Omental fat pad (tissue), 4 donors: Measurements from ENCODE around the gene EEA1. TPM values are rescaled to one million over a fixed set of nuclear protein-coding genes. Genes with fewer than 3 reads are reported as not detected.

Source experiments
- ATAC-seq: fragments of 150-250 bp; one replicate; pipeline ENCODE4 v1.9.1; 2016; ENCODE audit warnings: mild to moderate bottlenecking, moderate library complexity; ENCODE audit not compliant: low FRiP score
- DNase-seq: peaks from one replicate; pipeline ENCODE4 v3.0.0-alpha.2; 2019; ENCODE audit warnings: low spot score
- total RNA-seq, 4 donors: library from RNA; depleted of rRNA; stranded (reverse); fragments of >200 nt; gene quantifications; one replicate each; pipeline ENCODE4 v1.1.0, GENCODE V29; 2016
- TF ChIP-seq, protein P1 (sequence below), 3 donors: fragments of 450-650 bp; IDR thresholded peaks; one replicate each; pipeline ENCODE4 v1.5.1; 2016 to 2017; ENCODE audit warnings: antibody characterized with exemption in 3 of 3, mild to moderate bottlenecking in 3 of 3, moderate library complexity in 2 of 3

Gene EEA1
- total RNA-seq, 4 donors from 2014 or later: 20.6 to 40.6 (median 25.4) TPM

- TF ChIP-seq, protein P1, sequence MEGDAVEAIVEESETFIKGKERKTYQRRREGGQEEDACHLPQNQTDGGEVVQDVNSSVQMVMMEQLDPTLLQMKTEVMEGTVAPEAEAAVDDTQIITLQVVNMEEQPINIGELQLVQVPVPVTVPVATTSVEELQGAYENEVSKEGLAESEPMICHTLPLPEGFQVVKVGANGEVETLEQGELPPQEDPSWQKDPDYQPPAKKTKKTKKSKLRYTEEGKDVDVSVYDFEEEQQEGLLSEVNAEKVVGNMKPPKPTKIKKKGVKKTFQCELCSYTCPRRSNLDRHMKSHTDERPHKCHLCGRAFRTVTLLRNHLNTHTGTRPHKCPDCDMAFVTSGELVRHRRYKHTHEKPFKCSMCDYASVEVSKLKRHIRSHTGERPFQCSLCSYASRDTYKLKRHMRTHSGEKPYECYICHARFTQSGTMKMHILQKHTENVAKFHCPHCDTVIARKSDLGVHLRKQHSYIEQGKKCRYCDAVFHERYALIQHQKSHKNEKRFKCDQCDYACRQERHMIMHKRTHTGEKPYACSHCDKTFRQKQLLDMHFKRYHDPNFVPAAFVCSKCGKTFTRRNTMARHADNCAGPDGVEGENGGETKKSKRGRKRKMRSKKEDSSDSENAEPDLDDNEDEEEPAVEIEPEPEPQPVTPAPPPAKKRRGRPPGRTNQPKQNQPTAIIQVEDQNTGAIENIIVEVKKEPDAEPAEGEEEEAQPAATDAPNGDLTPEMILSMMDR (IDR thresholded peaks at IDR 0.05): no peak
- peak; percentile 99 for ATAC-seq
- DNase-seq: peak; percentile 52
These were observed 29.6 kb downstream of the EEA1 start for GRCh38 chr12:92899386-92900001.

DNA sequence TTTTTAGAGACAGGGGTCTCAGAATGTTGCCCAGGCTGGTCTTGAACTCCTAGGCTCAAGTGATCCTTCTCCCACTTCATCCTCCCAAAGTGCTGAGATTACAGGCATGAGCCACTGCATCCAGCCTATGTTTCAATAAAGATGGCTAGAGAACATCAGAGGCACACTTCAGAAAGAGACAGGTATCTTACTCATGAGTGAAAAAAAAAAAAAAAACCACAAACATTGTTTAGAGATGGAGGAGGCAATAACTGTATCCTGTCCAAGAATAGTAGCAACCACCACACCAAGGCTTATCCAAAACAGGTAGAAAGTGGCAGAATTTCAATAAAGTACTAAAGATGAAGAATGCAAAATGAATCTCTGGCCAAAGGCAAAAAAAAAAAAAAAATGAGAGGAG, 30.3 kb downstream of the EEA1 start:
- DNase-seq (no peak), ATAC-seq (peak; percentile 26)
- TF ChIP-seq, protein P1 (IDR thresholded peaks at IDR 0.05): no peak

- TF ChIP-seq, protein P1 (IDR thresholded peaks at IDR 0.05): no peak
- ATAC-seq (no peak), DNase-seq (no peak)
These were observed 31.3 kb downstream of the EEA1 start for GRCh38 chr12:92897844-92898243.

DNA sequence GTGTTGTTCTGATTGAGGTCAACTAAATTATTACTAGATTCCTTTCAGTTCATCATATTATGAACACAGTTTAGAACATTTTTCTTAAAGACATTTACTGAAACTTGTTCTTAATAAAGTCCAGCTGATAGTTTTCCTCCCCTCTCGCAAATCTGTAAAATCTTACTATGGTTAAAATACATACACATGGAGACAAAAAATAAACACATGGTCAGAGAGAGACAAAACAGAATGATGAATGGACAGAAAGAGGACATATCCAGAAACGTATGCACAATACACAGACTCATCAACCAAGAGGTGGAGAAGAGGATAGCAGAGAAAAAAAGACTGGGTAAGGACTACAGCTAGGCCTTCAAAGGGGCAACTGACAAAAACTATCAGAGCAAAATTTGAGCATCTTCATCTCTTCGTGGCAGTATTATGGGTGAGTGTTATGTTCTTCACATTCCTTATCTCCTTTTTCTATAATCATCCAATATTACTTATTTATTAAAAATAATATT, 38.4 kb downstream of the EEA1 start:
- no peak for DNase-seq
- no peak for ATAC-seq
- TF ChIP-seq, protein P1 (IDR thresholded peaks at IDR 0.05): no peak

DNA sequence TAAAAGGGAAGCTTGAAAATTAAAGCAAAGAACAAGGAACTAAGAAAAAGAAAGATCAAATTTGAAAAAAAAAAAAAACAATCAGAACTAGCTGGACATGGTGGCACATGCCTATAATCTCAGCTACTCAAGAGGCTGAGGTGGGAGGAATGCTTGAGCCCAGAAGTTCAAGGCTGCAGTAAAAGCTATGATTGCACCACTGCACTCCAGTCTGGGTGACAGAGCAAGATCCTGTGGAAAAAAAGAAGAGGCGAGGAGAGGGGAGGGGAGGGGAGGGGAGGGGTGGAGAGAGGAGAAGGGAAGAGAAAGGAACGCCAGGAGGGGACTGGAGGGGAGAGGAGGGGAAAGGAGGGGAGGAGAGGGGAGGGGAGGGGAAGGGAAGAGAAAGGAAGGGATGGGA, 43.0 kb downstream of the EEA1 start:
- no peak for ATAC-seq
- DNase-seq: no peak

GRCh38 chr12:92879698-92880322, 49.3 kb downstream of the EEA1 start:
- TF ChIP-seq, protein P1 (IDR thresholded peaks at IDR 0.05): no peak
- no peak for ATAC-seq
- DNase-seq: no peak

More for the DNA sequence above, 43.0 kb downstream of the EEA1 start:
- TF ChIP-seq, protein P1 (IDR thresholded peaks at IDR 0.05): no peak

DNA sequence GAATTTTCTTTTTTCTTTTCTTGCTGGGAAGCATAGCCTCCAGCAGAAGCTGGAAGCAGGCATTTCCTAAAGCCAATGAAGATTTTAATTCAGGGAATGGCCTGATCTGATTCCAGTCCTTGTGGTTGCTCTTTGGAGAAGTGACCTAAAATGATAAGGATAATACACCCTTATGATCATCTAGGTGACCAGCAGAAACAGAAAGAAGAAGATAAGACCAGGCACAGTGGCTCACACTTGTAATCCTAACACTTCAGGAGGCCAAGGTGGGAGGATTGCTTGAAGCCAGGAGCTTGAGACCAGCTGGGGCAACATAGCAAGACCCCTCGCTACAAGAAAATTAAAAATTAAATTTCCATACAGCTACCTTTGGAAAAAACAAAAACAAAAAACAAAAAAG, 51.2 kb downstream of the EEA1 start:
- no peak for DNase-seq
- no peak for ATAC-seq
- TF ChIP-seq, protein P1 (IDR thresholded peaks at IDR 0.05): no peak
